PC-9 (cell line): Measurements from ENCODE around the gene GSPT1.

Experiments used
- CTCF ChIP-seq: fragments of 200-600 bp; sonication (generic); conservative IDR thresholded peaks from 2 replicates; pipeline ENCODE4 v1.6.1; 2017; ENCODE audit warnings: mixed run types, antibody characterized with exemption, mild to moderate bottlenecking, moderate library complexity
- EZH2 ChIP-seq: fragments of 200-600 bp; sonication (generic); IDR thresholded peaks from 2 replicates; pipeline ENCODE4 v1.8.0; 2017; ENCODE audit warnings: antibody characterized with exemption, low read depth

GRCh38 chr16:11836650-11837244 is 79.0 kb downstream of the GSPT1 start:
- TF ChIP-seq CTCF, result no peak
- TF ChIP-seq EZH2, result no peak
